Measurements from ENCODE around the gene PTRH2. TPM values are rescaled to one million over a fixed set of nuclear protein-coding genes. Genes with fewer than 3 reads are reported as not detected.

The PTRH2 gene
- total and polyA plus RNA-seq, 4 experiments from 2014 or later = 16.4 to 19.5 (median 17.6) TPM

GRCh38 chr17:59678918-59679317 lies 28.3 kb downstream of the PTRH2 start:
- Histone ChIP-seq H3K36me3 (ENCODE audit: insufficient read depth, low read length) (peaks cover 89% of the 10 kb centered on the region), H3K27me3 (ENCODE audit: insufficient read depth, low read length) (no peaks in the 10 kb centered on the region), H3K4me3 (ENCODE audit: low read length in 2 of 2) (no peak overlapping the region), H3K27ac (ENCODE audit: low read depth, low read length) (no peak overlapping the region), H3K9me3 (ENCODE audit: control insufficient read depth in 1 of 2, low read length in 2 of 2) (no peaks in the 10 kb centered on the region), H3K4me1 (ENCODE audit: insufficient read depth, low read length) (no peaks in the 10 kb centered on the region)
- H3K27ac Mint-ChIP-seq = no peak overlapping the region
- H3K9me3 Mint-ChIP-seq = no peaks in the 10 kb centered on the region
- peaks cover 0 to 2% (median 0%) of the 10 kb centered on the region in 4 donors for H3K4me1 Mint-ChIP-seq
- no peak for DNase-seq
- H3K36me3 Mint-ChIP-seq = peaks cover 63 to 88% of the 10 kb centered on the region in 2 donors
- ChIA-PET CTCF (ENCODE audit: partially characterized antibody) (no interaction called here), POLR2A (ENCODE audit: partially characterized antibody) (no interaction called here)
- no peak overlapping the region for H3K4me3 Mint-ChIP-seq
- H3K27me3 Mint-ChIP-seq = no peaks in the 10 kb centered on the region
- intact Hi-C loops (cut with micrococcal nuclease) = no loop called here

- Histone ChIP-seq H3K4me3 (ENCODE audit: low read length in 2 of 2) (no peak overlapping the region), H3K4me1 (ENCODE audit: insufficient read depth, low read length) (no peaks in the 10 kb centered on the region), H3K27me3 (ENCODE audit: insufficient read depth, low read length) (no peaks in the 10 kb centered on the region), H3K36me3 (ENCODE audit: insufficient read depth, low read length) (peaks cover 81% of the 10 kb centered on the region), H3K9me3 (ENCODE audit: control insufficient read depth in 1 of 2, low read length in 2 of 2) (no peaks in the 10 kb centered on the region), H3K27ac (ENCODE audit: low read depth, low read length) (no peak overlapping the region)
- Mint-ChIP-seq H3K4me3 (no peak overlapping the region), H3K36me3 (peaks cover 54 to 80% of the 10 kb centered on the region in 2 donors), H3K27ac (peak overlapping the region in 1 of 7 donors; percentile 43), H3K27me3 (no peaks in the 10 kb centered on the region), H3K4me1 (peaks cover 0 to 6% (median 3%) of the 10 kb centered on the region in 4 donors), H3K9me3 (no peaks in the 10 kb centered on the region)
- ChIA-PET POLR2A (ENCODE audit: partially characterized antibody) (interaction anchor here (1.8 kb wide), 1 partner anchor 14 kb away, joined by 3 read pairs; no protein-coding TSS in a partner anchor), CTCF (ENCODE audit: partially characterized antibody) (no interaction called here)
- intact Hi-C loops (cut with micrococcal nuclease) = no loop called here
- no peak for DNase-seq
Observed at GRCh38 chr17:59676716-59677115, 30.5 kb downstream of the PTRH2 start.

GRCh38 chr17:59675231-59675630 lies 32.0 kb downstream of the PTRH2 start:
- ChIA-PET CTCF (ENCODE audit: partially characterized antibody) (interaction anchor here (1.1 kb wide), 1 partner anchor 178 kb away, joined by 3 read pairs; no protein-coding TSS in a partner anchor), POLR2A (ENCODE audit: partially characterized antibody) (interaction anchor here (0.9 to 1.6 kb wide), 2 partner anchors 25 to 55 kb away, joined by 3 to 4 read pairs; partner anchors contain the start of gene CLTC)
- Mint-ChIP-seq H3K27me3 (no peaks in the 10 kb centered on the region), H3K9me3 (no peaks in the 10 kb centered on the region), H3K4me1 (peaks cover 4 to 16% (median 8%) of the 10 kb centered on the region in 4 donors), H3K36me3 (peaks cover 47 to 79% of the 10 kb centered on the region in 2 donors), H3K27ac (peak overlapping the region in 3 of 7 donors; percentile 14 to 73 (median 57)), H3K4me3 (no peak overlapping the region)
- Histone ChIP-seq H3K9me3 (ENCODE audit: control insufficient read depth in 1 of 2, low read length in 2 of 2) (no peaks in the 10 kb centered on the region), H3K36me3 (ENCODE audit: insufficient read depth, low read length) (peaks cover 79% of the 10 kb centered on the region), H3K27me3 (ENCODE audit: insufficient read depth, low read length) (no peaks in the 10 kb centered on the region), H3K4me1 (ENCODE audit: insufficient read depth, low read length) (no peaks in the 10 kb centered on the region), H3K27ac (ENCODE audit: low read depth, low read length) (no peak overlapping the region), H3K4me3 (ENCODE audit: low read length in 2 of 2) (no peak overlapping the region)
- no peak for DNase-seq
- intact Hi-C loops (cut with micrococcal nuclease) = no loop called here

GRCh38 chr17:59671386-59671785 lies 35.8 kb downstream of the PTRH2 start:
- no peaks in the 10 kb centered on the region for H3K27me3 Mint-ChIP-seq
- DNase-seq = no peak
- no peaks in the 10 kb centered on the region for H3K9me3 Mint-ChIP-seq
- H3K4me1 Mint-ChIP-seq = peaks cover 10 to 25% (median 13%) of the 10 kb centered on the region in 4 donors
- H3K36me3 ChIP-seq (ENCODE audit: insufficient read depth, low read length) = peaks cover 65% of the 10 kb centered on the region
- POLR2A ChIA-PET (ENCODE audit: partially characterized antibody) = no interaction called here
- H3K9me3 ChIP-seq (ENCODE audit: control insufficient read depth in 1 of 2, low read length in 2 of 2) = no peaks in the 10 kb centered on the region
- intact Hi-C loops (cut with micrococcal nuclease) = no loop called here
- H3K4me3 Mint-ChIP-seq = no peak overlapping the region
- H3K27ac ChIP-seq (ENCODE audit: low read depth, low read length) = no peak overlapping the region
- no peak overlapping the region for H3K4me3 ChIP-seq (ENCODE audit: low read length in 2 of 2)
- no peaks in the 10 kb centered on the region for H3K4me1 ChIP-seq (ENCODE audit: insufficient read depth, low read length)
- H3K27ac Mint-ChIP-seq = peak overlapping the region in 6 of 7 donors; percentile 36 to 89 (median 70)
- H3K27me3 ChIP-seq (ENCODE audit: insufficient read depth, low read length) = no peaks in the 10 kb centered on the region
- CTCF ChIA-PET (ENCODE audit: partially characterized antibody) = no interaction called here
- peaks cover 30 to 75% of the 10 kb centered on the region in 2 donors for H3K36me3 Mint-ChIP-seq

GRCh38 chr17:59669944-59670343 lies 37.3 kb downstream of the PTRH2 start:
- no peaks in the 10 kb centered on the region for H3K27me3 Mint-ChIP-seq
- H3K4me3 Mint-ChIP-seq = no peak overlapping the region
- POLR2A ChIA-PET (ENCODE audit: partially characterized antibody) = interaction anchor here (1.3 kb wide), 1 partner anchor 51 kb away, joined by 3 read pairs; no protein-coding TSS in a partner anchor
- Histone ChIP-seq H3K4me3 (ENCODE audit: low read length in 2 of 2) (no peak overlapping the region), H3K27me3 (ENCODE audit: insufficient read depth, low read length) (no peaks in the 10 kb centered on the region), H3K36me3 (ENCODE audit: insufficient read depth, low read length) (peaks cover 63% of the 10 kb centered on the region), H3K9me3 (ENCODE audit: control insufficient read depth in 1 of 2, low read length in 2 of 2) (no peaks in the 10 kb centered on the region), H3K27ac (ENCODE audit: low read depth, low read length) (no peak overlapping the region), H3K4me1 (ENCODE audit: insufficient read depth, low read length) (no peaks in the 10 kb centered on the region)
- peak overlapping the region; percentile 55 to 85 (median 78) for H3K27ac Mint-ChIP-seq
- H3K4me1 Mint-ChIP-seq = peaks cover 10 to 25% (median 13%) of the 10 kb centered on the region in 4 donors
- no peak for DNase-seq
- CTCF ChIA-PET (ENCODE audit: partially characterized antibody) = interaction anchor here (0.8 kb wide), 1 partner anchor 19 kb away, joined by 3 read pairs; no protein-coding TSS in a partner anchor
- H3K36me3 Mint-ChIP-seq = peaks cover 26 to 78% of the 10 kb centered on the region in 2 donors
- intact Hi-C loops (cut with micrococcal nuclease) = no loop called here
- H3K9me3 Mint-ChIP-seq = no peaks in the 10 kb centered on the region

- H3K4me3 Mint-ChIP-seq = no peak overlapping the region
- intact Hi-C loops (cut with micrococcal nuclease) = no loop called here
- H3K9me3 Mint-ChIP-seq = no peaks in the 10 kb centered on the region
- Histone ChIP-seq H3K4me1 (ENCODE audit: insufficient read depth, low read length) (no peaks in the 10 kb centered on the region), H3K4me3 (ENCODE audit: low read length in 2 of 2) (no peak overlapping the region), H3K27ac (ENCODE audit: low read depth, low read length) (no peak overlapping the region), H3K9me3 (ENCODE audit: control insufficient read depth in 1 of 2, low read length in 2 of 2) (no peaks in the 10 kb centered on the region), H3K27me3 (ENCODE audit: insufficient read depth, low read length) (no peaks in the 10 kb centered on the region), H3K36me3 (ENCODE audit: insufficient read depth, low read length) (peaks cover 63% of the 10 kb centered on the region)
- H3K27me3 Mint-ChIP-seq = no peaks in the 10 kb centered on the region
- H3K4me1 Mint-ChIP-seq = peaks cover 10 to 25% (median 12%) of the 10 kb centered on the region in 4 donors
- H3K36me3 Mint-ChIP-seq = peaks cover 27 to 78% of the 10 kb centered on the region in 2 donors
- DNase-seq = no peak
- peak overlapping the region in 2 of 7 donors; percentile 50 for H3K27ac Mint-ChIP-seq
- ChIA-PET POLR2A (ENCODE audit: partially characterized antibody) (interaction anchor here (1.3 kb wide), 1 partner anchor 51 kb away, joined by 3 read pairs; no protein-coding TSS in a partner anchor), CTCF (ENCODE audit: partially characterized antibody) (no interaction called here)
Observed at GRCh38 chr17:59669411-59669810, 37.8 kb downstream of the PTRH2 start.

- H3K27ac Mint-ChIP-seq = peak overlapping the region in 6 of 7 donors; percentile 7 to 75 (median 50)
- H3K27me3 Mint-ChIP-seq = no peaks in the 10 kb centered on the region
- ChIA-PET POLR2A (ENCODE audit: partially characterized antibody) (interaction anchor here (1.3 kb wide), 1 partner anchor 50 kb away, joined by 3 read pairs; no protein-coding TSS in a partner anchor), CTCF (ENCODE audit: partially characterized antibody) (interaction anchor here (0.9 kb wide), 1 partner anchor 368 kb away, joined by 3 read pairs; no protein-coding TSS in a partner anchor)
- Histone ChIP-seq H3K4me1 (ENCODE audit: insufficient read depth, low read length) (no peaks in the 10 kb centered on the region), H3K4me3 (ENCODE audit: low read length in 2 of 2) (no peak overlapping the region), H3K36me3 (ENCODE audit: insufficient read depth, low read length) (peaks cover 63% of the 10 kb centered on the region), H3K27me3 (ENCODE audit: insufficient read depth, low read length) (no peaks in the 10 kb centered on the region), H3K9me3 (ENCODE audit: control insufficient read depth in 1 of 2, low read length in 2 of 2) (no peaks in the 10 kb centered on the region), H3K27ac (ENCODE audit: low read depth, low read length) (no peak overlapping the region)
- H3K4me3 Mint-ChIP-seq = peak overlapping the region in 1 of 8 donors; percentile 13
- H3K36me3 Mint-ChIP-seq = peaks cover 30 to 78% of the 10 kb centered on the region in 2 donors
- intact Hi-C loops (cut with micrococcal nuclease) = no loop called here
- peaks cover 10 to 25% (median 12%) of the 10 kb centered on the region in 4 donors for H3K4me1 Mint-ChIP-seq
- no peak for DNase-seq
- H3K9me3 Mint-ChIP-seq = no peaks in the 10 kb centered on the region
Observed at GRCh38 chr17:59668816-59669215, 38.4 kb downstream of the PTRH2 start.
